ENCODE data around the gene RNF175. TPM values are rescaled to one million over a fixed set of nuclear protein-coding genes. Genes with fewer than 3 reads are reported as not detected.
A peak's percentile ranks its signal among the peaks of the same experiment; 100 is the strongest.

The RNF175 gene
- total RNA-seq, 2 experiments from 2014 or later, result not detected

DNA sequence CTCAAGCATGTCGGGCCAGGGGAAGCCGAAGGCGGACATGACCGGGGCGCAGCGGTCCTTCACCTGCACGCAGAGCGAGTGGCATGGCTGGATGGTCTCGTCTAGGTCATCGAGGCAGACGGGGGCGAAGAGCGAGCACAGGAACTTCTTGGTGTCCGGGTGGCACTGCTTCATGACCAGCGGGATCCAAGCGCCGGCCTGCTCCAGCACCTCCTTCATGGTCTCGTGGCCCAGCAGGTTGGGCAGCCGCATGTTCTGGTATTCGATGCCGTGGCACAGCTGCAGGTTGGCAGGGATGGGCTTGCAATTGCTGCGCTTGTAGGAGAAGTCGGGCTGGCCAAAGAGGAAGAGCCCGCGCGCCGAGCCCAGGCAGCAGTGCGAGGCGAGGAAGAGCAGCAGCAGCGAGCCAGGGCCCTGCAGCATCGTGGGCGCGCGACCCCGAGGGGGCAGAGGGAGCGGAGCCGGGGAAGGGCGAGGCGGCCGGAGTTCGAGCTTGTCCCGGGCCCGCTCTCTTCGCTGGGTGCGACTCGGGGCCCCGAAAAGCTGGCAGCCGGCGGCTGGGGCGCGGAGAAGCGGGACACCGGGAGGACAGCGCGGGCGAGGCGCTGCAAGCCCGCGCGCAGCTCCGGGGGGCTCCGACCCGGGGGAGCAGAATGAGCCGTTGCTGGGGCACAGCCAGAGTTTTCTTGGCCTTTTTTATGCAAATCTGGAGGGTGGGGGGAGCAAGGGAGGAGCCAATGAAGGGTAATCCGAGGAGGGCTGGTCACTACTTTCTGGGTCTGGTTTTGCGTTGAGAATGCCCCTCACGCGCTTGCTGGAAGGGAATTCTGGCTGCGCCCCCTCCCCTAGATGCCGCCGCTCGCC, 28.8 kb upstream of the RNF175 start, which contains the start of gene SFRP2:
Gene SFRP2 (minus strand): TSS at position 671 of the 864 bp plus-strand sequence. CDS start 248 bp downstream, at position 423.
- Mint-ChIP-seq H3K9me3 (no peaks in the 10 kb centered on the region), H3K4me1 (ENCODE audit: low read depth) (peaks cover 41% of the 10 kb centered on the region), H3K36me3 (ENCODE audit: low read depth) (no peaks in the 10 kb centered on the region), H3K27me3 (peaks cover 65% of the 10 kb centered on the region), H3K4me3 (peak within 1 kb of the TSS; percentile 38), H3K27ac (no peak within 1 kb of the TSS)
- intact Hi-C loops (cut with micrococcal nuclease), result loop anchor here (5.0 kb wide), 1 partner anchor 229 kb away; no protein-coding TSS in a partner anchor
- TF ChIP-seq, protein P1, sequence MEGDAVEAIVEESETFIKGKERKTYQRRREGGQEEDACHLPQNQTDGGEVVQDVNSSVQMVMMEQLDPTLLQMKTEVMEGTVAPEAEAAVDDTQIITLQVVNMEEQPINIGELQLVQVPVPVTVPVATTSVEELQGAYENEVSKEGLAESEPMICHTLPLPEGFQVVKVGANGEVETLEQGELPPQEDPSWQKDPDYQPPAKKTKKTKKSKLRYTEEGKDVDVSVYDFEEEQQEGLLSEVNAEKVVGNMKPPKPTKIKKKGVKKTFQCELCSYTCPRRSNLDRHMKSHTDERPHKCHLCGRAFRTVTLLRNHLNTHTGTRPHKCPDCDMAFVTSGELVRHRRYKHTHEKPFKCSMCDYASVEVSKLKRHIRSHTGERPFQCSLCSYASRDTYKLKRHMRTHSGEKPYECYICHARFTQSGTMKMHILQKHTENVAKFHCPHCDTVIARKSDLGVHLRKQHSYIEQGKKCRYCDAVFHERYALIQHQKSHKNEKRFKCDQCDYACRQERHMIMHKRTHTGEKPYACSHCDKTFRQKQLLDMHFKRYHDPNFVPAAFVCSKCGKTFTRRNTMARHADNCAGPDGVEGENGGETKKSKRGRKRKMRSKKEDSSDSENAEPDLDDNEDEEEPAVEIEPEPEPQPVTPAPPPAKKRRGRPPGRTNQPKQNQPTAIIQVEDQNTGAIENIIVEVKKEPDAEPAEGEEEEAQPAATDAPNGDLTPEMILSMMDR (IDR thresholded peaks at IDR 0.05), result no peak
- DNase-seq (peak; percentile 11), ATAC-seq (no peak)
- ChIA-PET CTCF (interaction anchor here (2.3 to 3.3 kb wide), 2 partner anchors 162 to 230 kb away, joined by 5 to 34 read pairs; no protein-coding TSS in a partner anchor), POLR2A (no interaction called here)

DNA sequence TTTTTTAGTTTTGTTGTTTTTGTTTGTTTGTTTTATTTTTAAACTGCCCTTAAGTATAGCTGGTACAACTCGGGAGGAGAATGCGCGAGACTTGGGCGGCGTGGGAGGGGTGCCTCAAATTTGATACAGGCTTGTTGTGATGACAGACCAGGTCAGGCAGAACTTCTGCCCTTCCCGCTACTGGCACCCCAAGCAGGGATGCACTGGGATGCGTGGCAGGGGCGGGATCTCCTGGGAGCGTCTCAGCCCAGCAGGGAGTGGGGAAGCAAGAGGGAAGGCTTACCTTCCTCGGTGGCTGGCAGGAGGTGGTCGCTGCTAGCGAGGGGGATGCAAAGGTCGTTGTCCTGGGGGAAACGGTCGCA, 28.2 kb upstream of the RNF175 start:
- H3K27ac Mint-ChIP-seq, result no peak overlapping the region
- ChIA-PET CTCF (interaction anchor here (1.4 to 3.3 kb wide), 3 partner anchors 23 to 231 kb away, joined by 4 to 34 read pairs (median 5); no protein-coding TSS in a partner anchor), POLR2A (interaction anchor here (1.5 kb wide), 1 partner anchor 209 kb away, joined by 3 read pairs; no protein-coding TSS in a partner anchor)
- H3K36me3 Mint-ChIP-seq (ENCODE audit: low read depth), result no peaks in the 10 kb centered on the region
- intact Hi-C loops (cut with micrococcal nuclease), result loop anchor here (5.0 kb wide), 1 partner anchor 229 kb away; no protein-coding TSS in a partner anchor
- peaks cover 66% of the 10 kb centered on the region for H3K27me3 Mint-ChIP-seq
- TF ChIP-seq, protein P1 (IDR thresholded peaks at IDR 0.05), result no peak
- peak; percentile 18 for DNase-seq
- no peak for ATAC-seq
- H3K4me3 Mint-ChIP-seq, result peak overlapping the region; percentile 38
- H3K9me3 Mint-ChIP-seq, result no peaks in the 10 kb centered on the region
- H3K4me1 Mint-ChIP-seq (ENCODE audit: low read depth), result peaks cover 41% of the 10 kb centered on the region

DNA sequence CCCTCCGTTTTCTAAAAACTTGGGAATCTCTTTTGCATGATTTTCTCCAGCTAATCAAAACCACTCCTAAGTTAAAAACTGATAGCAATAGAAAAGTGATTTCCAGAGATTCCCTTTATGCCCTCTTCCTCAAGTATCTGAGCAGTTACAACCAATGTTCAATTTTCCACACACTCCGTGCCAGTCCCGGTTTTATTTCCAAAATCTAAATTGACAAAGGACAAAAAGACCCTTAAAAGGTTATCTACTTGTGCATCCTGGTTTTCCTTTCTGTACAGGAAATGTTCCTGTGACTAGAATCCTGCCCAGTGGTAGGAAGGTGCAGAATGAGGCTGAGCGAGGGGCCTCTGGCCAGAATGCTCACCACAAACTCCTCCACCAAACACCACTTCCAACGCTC, 27.8 kb upstream of the RNF175 start:
- H3K36me3 Mint-ChIP-seq (ENCODE audit: low read depth), result no peaks in the 10 kb centered on the region
- H3K27ac Mint-ChIP-seq, result no peak overlapping the region
- H3K4me1 Mint-ChIP-seq (ENCODE audit: low read depth), result peaks cover 38% of the 10 kb centered on the region
- H3K9me3 Mint-ChIP-seq, result no peaks in the 10 kb centered on the region
- no peak overlapping the region for H3K4me3 Mint-ChIP-seq
- CTCF ChIA-PET, result interaction anchor here (1.4 to 3.3 kb wide), 5 partner anchors 23 to 295 kb away, joined by 4 to 34 read pairs (median 8); no protein-coding TSS in a partner anchor
- ATAC-seq (no peak), DNase-seq (no peak)
- TF ChIP-seq, protein P1 (IDR thresholded peaks at IDR 0.05), result no peak
- intact Hi-C loops (cut with micrococcal nuclease), result loop anchor here (5.0 kb wide), 1 partner anchor 230 kb away; no protein-coding TSS in a partner anchor
- peaks cover 65% of the 10 kb centered on the region for H3K27me3 Mint-ChIP-seq
- POLR2A ChIA-PET, result interaction anchor here (0.9 to 1.5 kb wide), 2 partner anchors 9 to 209 kb away, joined by 3 read pairs; no protein-coding TSS in a partner anchor

DNA sequence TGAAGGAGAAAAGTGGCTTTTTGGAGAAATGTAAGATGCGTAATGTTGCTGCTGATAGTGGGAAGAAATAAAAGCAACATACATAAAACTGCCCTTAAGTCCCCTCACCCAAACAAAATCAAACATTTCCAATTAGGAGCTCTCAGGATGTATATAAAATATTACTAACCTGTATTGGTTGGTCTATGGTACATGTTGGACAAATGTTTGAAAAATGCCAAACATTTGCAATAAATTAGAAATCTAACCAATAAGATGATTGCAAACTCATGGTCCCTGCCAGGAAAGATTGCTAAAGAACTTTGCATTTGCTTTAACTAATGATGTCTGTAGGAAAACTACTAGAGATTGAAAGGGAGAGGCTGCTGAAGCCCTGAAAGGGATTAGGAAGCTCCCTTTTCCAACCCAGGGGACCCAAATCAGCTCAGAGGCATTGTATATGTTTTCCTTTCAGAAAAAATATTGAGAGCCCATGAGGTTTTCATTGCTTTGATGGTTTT, 27.3 kb upstream of the RNF175 start:
- no peak for DNase-seq
- H3K36me3 Mint-ChIP-seq (ENCODE audit: low read depth), result no peaks in the 10 kb centered on the region
- ChIA-PET CTCF (interaction anchor here (1.0 to 3.3 kb wide), 9 partner anchors 9 to 295 kb away, joined by 3 to 34 read pairs (median 8); no protein-coding TSS in a partner anchor), POLR2A (interaction anchor here (0.9 to 1.5 kb wide), 2 partner anchors 10 to 210 kb away, joined by 3 read pairs; no protein-coding TSS in a partner anchor)
- TF ChIP-seq, protein P1 (IDR thresholded peaks at IDR 0.05), result no peak
- H3K27me3 Mint-ChIP-seq, result peaks cover 65% of the 10 kb centered on the region
- ATAC-seq, result no peak
- peaks cover 35% of the 10 kb centered on the region for H3K4me1 Mint-ChIP-seq (ENCODE audit: low read depth)
- no peak overlapping the region for H3K27ac Mint-ChIP-seq
- no peaks in the 10 kb centered on the region for H3K9me3 Mint-ChIP-seq
- intact Hi-C loops (cut with micrococcal nuclease), result loop anchor here (5.0 kb wide), 1 partner anchor 230 kb away; no protein-coding TSS in a partner anchor
- H3K4me3 Mint-ChIP-seq, result no peak overlapping the region
